BLaER1 treated with 17β-estradiol and CSF1 and Interleukin-3, amounts not matched to agents 10 nM and 100 nM (cell line): ENCODE results near the gene NKAIN4.
"Not testable (repeated sequence)": the region's sequence is repeated elsewhere in the genome, so short reads cannot be mapped to it uniquely, and the experiment has no call there.

ENCODE experiments used
- H3K27ac ChIP-seq, 11 experiments: shearing (Covaris generic); formaldehyde crosslinking; 2 replicates each; pipeline ENCODE4 v1.8.1; 2022
- H3K27me3 ChIP-seq, 11 experiments: shearing (Covaris generic); formaldehyde crosslinking; 2 replicates each; pipeline ENCODE4 v1.8.1; 2022
- H3K36me3 ChIP-seq, 11 experiments: shearing (Covaris generic); formaldehyde crosslinking; 2 replicates each; pipeline ENCODE4 v1.8.1; 2022
- H3K4me1 ChIP-seq, 10 experiments: shearing (Covaris generic); formaldehyde crosslinking; 2 replicates each; pipeline ENCODE4 v1.8.1; 2022
- H3K4me2 ChIP-seq, 11 experiments: shearing (Covaris generic); formaldehyde crosslinking; 2 replicates each; pipeline ENCODE4 v1.8.1; 2022
- H3K4me3 ChIP-seq, 10 experiments: shearing (Covaris generic); formaldehyde crosslinking; 2 replicates each; pipeline ENCODE4 v1.8.1; 2022
- H3K9ac ChIP-seq, 11 experiments: shearing (Covaris generic); formaldehyde crosslinking; 2 replicates each; pipeline ENCODE4 v1.8.1; 2022
- H3K9me3 ChIP-seq, 11 experiments: shearing (Covaris generic); formaldehyde crosslinking; replicated peaks in 1 of 11; 2 replicates each; pipeline ENCODE4 v1.8.1; 2022
- H4K20me1 ChIP-seq, 11 experiments: shearing (Covaris generic); formaldehyde crosslinking; 2 replicates each; pipeline ENCODE4 v1.8.1; 2022
- Cebpa-rat ChIP-seq, 11 experiments: shearing (Covaris generic); IDR thresholded peaks; 2 replicates each; pipeline ENCODE4 v1.8.1; 2022

NKAIN4 gene

DNA sequence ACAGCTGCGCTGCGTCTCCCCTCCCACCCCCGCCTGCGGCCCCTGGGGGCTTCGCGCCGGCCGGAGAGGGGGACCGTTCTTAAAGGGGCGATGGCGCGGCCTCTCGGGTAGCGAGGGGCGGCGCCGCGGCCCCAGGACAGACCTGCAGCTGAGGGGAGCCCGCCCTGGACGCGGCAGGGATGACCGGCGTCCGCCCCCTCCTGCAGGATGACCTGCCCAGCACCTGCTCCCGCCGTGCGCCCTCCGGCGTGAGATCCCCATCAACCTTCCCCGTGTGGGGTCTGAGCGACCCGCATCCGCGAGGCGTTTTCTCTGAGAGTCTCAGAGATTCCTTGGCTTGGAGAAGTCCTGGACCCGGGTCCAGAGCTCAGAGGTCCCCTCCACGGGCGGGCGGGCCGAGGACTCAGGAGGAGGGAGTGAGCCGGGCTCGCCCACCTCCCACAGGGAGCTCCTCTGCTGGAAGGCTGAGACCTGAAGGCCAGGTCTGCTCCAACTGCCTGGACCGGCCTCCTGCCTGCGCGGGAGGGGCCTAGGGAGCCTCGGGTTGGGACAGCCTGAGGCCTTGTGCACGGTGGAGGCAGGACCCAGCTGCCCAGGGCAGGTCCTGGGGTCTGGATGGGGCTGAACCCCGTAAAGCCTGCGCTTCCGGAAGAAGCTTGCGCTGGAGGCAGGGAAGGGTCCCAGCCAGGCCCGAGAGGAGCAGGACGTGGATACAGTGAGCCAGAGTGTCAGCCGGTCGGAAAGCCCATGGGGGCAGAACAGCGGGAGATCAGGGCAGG is 532 bp upstream of the NKAIN4 start:
- H4K20me1 ChIP-seq: peaks cover 0 to 75% (median 24%) of the 10 kb centered on the region in 11 experiments; a peak in 16 of 22 replicates
- H3K9me3 ChIP-seq: 0 out of 22 replicates have a peak, but pooled peaks cover 0 to 5% (median 0%) of the 10 kb centered on the region in 11 experiments
- peak overlapping the region in 4 of 11 experiments; percentile 7 to 69 (median 58); a peak in 8 of 22 replicates for H3K9ac ChIP-seq
- TF ChIP-seq Cebpa-rat (IDR thresholded peaks at IDR 0.05): no peak
- peak overlapping the region; percentile 31 to 99 (median 86); a peak in 20 of 22 replicates for H3K4me2 ChIP-seq
- peaks cover 44 to 94% (median 53%) of the 10 kb centered on the region in 11 experiments for H3K27me3 ChIP-seq
- H3K4me1 ChIP-seq: peaks cover 43 to 98% (median 93%) of the 10 kb centered on the region in 10 experiments
- H3K27ac ChIP-seq: peak overlapping the region in 1 of 11 experiments; percentile 44; a peak in 2 of 22 replicates
- H3K36me3 ChIP-seq: no peaks in the 10 kb centered on the region
- peak overlapping the region in 7 of 10 experiments; percentile 35 to 77 (median 48); a peak in 13 of 20 replicates for H3K4me3 ChIP-seq

DNA sequence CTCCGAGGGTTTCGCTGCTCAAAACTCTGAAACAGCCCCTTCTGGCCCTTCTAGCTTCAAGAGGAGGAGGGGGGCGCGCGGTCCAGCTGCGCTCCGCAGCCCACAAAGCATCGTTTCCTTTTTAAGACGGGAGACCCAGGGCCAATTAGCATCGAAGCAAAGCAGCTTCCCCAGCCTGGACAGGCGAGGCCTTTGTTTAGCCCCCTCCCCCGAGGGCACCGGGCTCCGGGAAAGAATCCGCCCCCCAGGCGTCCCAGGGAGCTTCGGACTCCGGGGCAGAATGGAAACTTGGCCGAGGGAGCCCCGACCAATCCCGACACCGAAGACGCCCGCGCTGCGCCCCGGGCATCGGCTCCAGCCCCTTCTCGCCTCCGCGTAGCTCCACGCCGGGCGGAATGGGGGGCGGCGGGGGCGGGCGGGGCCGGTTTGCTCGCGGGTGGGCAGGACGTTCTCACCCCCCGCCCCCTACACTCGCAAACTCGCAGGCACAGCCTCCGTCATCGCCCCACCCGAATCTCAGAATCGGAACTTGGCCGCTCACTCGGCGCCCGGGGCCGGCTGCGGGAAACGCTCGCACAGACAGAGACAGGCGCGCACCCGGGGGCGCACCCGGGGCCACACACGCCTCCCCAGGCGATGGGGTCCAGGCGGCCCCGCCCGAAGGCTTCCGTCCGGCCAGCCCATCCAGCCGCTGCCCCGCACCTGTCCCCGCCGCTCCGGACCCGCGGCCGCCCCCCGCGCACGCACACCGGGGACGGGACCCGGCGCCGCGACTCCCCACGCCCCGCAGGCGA is 628 bp downstream of the NKAIN4 start:
- H3K36me3 ChIP-seq: no peaks in the 10 kb centered on the region
- H3K9ac ChIP-seq: peak overlapping the region in 10 of 11 experiments; percentile 36 to 82 (median 62); a peak in 14 of 22 replicates
- H3K4me2 ChIP-seq: peak overlapping the region; percentile 90 to 100 (median 95)
- H3K4me3 ChIP-seq: peak overlapping the region; percentile 45 to 77 (median 62)
- peaks cover 0 to 73% (median 23%) of the 10 kb centered on the region in 11 experiments; a peak in 18 of 22 replicates for H4K20me1 ChIP-seq
- H3K27ac ChIP-seq: peak overlapping the region in 4 of 11 experiments; percentile 48 to 70 (median 60); a peak in 7 of 22 replicates
- H3K27me3 ChIP-seq: peaks cover 44 to 94% (median 53%) of the 10 kb centered on the region in 11 experiments
- no peak for TF ChIP-seq Cebpa-rat (IDR thresholded peaks at IDR 0.05)
- H3K9me3 ChIP-seq: no peaks in the 10 kb centered on the region
- peaks cover 39 to 98% (median 93%) of the 10 kb centered on the region in 10 experiments for H3K4me1 ChIP-seq

DNA sequence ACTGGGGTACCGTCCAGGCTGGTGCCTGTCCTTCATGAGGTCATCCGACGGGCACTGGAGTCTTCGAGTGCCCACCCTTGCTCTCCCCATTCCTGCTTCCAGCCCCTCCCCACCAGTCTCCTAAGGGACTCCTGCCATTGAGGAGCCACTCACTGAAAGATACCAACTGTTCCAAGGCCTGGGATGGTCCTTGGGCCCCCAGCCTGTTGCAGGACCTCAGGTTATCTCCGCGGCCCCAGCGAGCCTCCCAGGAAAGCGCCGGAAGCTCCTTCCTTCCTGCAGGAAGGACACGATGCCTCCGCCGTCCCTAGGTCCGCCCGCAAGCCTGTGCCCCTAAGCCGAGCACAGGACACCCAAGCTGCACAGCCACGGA is 1.2 kb downstream of the NKAIN4 start:
- peak overlapping the region; percentile 90 to 100 (median 95) for H3K4me2 ChIP-seq

DNA sequence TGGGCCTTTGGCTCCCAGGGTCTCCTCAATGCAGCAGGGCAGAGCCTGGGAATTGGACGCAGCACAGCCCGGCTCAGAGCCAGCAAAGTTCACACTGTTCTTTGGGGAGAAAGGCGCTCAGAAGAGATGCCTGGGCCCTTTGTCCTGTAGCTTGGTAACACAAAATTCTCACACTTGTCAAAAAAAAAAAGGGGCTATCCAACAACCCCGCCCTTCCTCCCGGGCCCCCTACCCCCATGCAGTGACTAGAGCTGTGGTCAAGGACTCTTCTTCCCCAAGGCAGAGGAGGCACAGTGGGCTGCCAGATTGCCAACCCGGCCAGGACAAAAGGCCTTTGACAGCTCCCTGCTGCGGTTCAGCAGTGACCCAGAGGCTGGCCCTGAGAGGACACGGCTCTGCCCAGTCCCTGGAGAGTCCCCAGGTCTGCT is 2.0 kb downstream of the NKAIN4 start:
- H3K9ac ChIP-seq: peak overlapping the region in 5 of 11 experiments; percentile 12 to 82 (median 75); a peak in 7 of 22 replicates
- peaks cover 44 to 94% (median 53%) of the 10 kb centered on the region in 11 experiments for H3K27me3 ChIP-seq
- H3K4me3 ChIP-seq: peak overlapping the region in 4 of 10 experiments; percentile 62 to 77 (median 70); a peak in 6 of 20 replicates
- H3K4me2 ChIP-seq: peak overlapping the region in 9 of 11 experiments; percentile 91 to 100 (median 98); a peak in 16 of 22 replicates
- peak overlapping the region in 2 of 11 experiments; percentile 25 to 30; a peak in 1 of 22 replicates for H3K27ac ChIP-seq
- H3K4me1 ChIP-seq: peaks cover 44 to 98% (median 93%) of the 10 kb centered on the region in 10 experiments
- peaks cover 0 to 76% (median 19%) of the 10 kb centered on the region in 11 experiments; a peak in 17 of 22 replicates for H4K20me1 ChIP-seq
- H3K36me3 ChIP-seq: no peaks in the 10 kb centered on the region
- no peaks in the 10 kb centered on the region for H3K9me3 ChIP-seq
- no peak for TF ChIP-seq Cebpa-rat (IDR thresholded peaks at IDR 0.05)

More for the DNA sequence above, 1.2 kb downstream of the NKAIN4 start:
- Histone ChIP-seq H3K9me3 (no peaks in the 10 kb centered on the region), H3K9ac (peak overlapping the region in 6 of 11 experiments; percentile 0 to 82 (median 66); a peak in 10 of 22 replicates), H4K20me1 (peaks cover 0 to 73% (median 20%) of the 10 kb centered on the region in 11 experiments; a peak in 17 of 22 replicates), H3K4me3 (peak overlapping the region; percentile 42 to 77 (median 62)), H3K27ac (peak overlapping the region in 3 of 11 experiments; percentile 4 to 41 (median 22); a peak in 3 of 22 replicates), H3K36me3 (no peaks in the 10 kb centered on the region), H3K27me3 (peaks cover 44 to 94% (median 53%) of the 10 kb centered on the region in 11 experiments), H3K4me1 (peaks cover 38 to 98% (median 93%) of the 10 kb centered on the region in 10 experiments)
- TF ChIP-seq Cebpa-rat (IDR thresholded peaks at IDR 0.05): no peak

DNA sequence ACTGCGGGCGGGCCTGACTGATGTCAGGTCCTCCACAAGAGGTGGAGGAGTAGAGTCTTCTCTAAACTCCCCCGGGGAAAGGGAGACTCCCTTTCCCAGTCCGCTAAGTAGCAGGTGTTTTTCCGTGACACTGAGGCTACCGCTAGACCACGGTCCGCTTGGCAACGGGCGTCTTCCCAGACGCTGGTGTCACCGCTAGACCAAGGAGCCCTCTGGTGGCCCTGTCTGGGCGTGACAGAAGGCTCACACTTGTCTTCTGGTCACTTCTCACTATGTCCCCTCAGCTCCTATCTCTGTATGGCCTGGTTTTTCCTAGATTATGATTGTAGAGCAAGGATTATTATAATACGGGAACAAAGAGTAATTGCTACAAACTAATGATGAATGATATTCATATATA is 2.9 kb downstream of the NKAIN4 start:
- Histone ChIP-seq H4K20me1 (peaks cover 0 to 76% (median 26%) of the 10 kb centered on the region in 11 experiments; a peak in 17 of 22 replicates), H3K4me1 (peaks cover 54 to 98% (median 93%) of the 10 kb centered on the region in 10 experiments), H3K4me3 (peak overlapping the region in 3 of 10 experiments; percentile 67 to 77 (median 74); a peak in 6 of 20 replicates), H3K4me2 (peak overlapping the region in 8 of 11 experiments; percentile 33 to 100 (median 96); a peak in 15 of 22 replicates), H3K9ac (peak overlapping the region in 1 of 11 experiments; percentile 82; a peak in 3 of 22 replicates), H3K27me3 (peaks cover 38 to 96% (median 46%) of the 10 kb centered on the region in 11 experiments)
- not testable (repeated sequence) for H3K36me3 ChIP-seq, H3K9me3 ChIP-seq, H3K27ac ChIP-seq

- TF ChIP-seq Cebpa-rat (IDR thresholded peaks at IDR 0.05): no peak
- Histone ChIP-seq H3K4me1 (peaks cover 53 to 96% (median 91%) of the 10 kb centered on the region in 10 experiments), H3K4me2 (peak overlapping the region in 10 of 11 experiments; percentile 7 to 97 (median 92); a peak in 18 of 22 replicates), H3K9ac (peak overlapping the region in 5 of 11 experiments; percentile 15 to 56 (median 44); a peak in 6 of 22 replicates), H3K36me3 (no peaks in the 10 kb centered on the region; a peak in 1 of 22 replicates), H3K9me3 (no peaks in the 10 kb centered on the region), H3K4me3 (peak overlapping the region in 3 of 10 experiments; percentile 6 to 40 (median 27); a peak in 4 of 20 replicates), H3K27me3 (peaks cover 23 to 92% (median 32%) of the 10 kb centered on the region in 11 experiments), H4K20me1 (peaks cover 0 to 71% (median 25%) of the 10 kb centered on the region in 11 experiments; a peak in 17 of 22 replicates), H3K27ac (peak overlapping the region in 3 of 11 experiments; percentile 5 to 60 (median 33); a peak in 4 of 22 replicates)
These were observed 4.4 kb downstream of the NKAIN4 start for GRCh38 chr20:63249891-63250290.

- Histone ChIP-seq H4K20me1 (peaks cover 0 to 74% (median 22%) of the 10 kb centered on the region in 11 experiments; a peak in 15 of 22 replicates), H3K9me3 (no peaks in the 10 kb centered on the region), H3K36me3 (no peaks in the 10 kb centered on the region; a peak in 1 of 22 replicates), H3K4me2 (peak overlapping the region; percentile 3 to 97 (median 91); a peak in 20 of 22 replicates), H3K27me3 (peaks cover 16 to 83% (median 24%) of the 10 kb centered on the region in 11 experiments), H3K9ac (peak overlapping the region in 4 of 11 experiments; percentile 26 to 56 (median 49); a peak in 9 of 22 replicates), H3K4me3 (peak overlapping the region in 3 of 10 experiments; percentile 6 to 40 (median 27); a peak in 6 of 20 replicates), H3K4me1 (peaks cover 47 to 97% (median 91%) of the 10 kb centered on the region in 10 experiments), H3K27ac (peak overlapping the region in 2 of 11 experiments; percentile 33 to 60; a peak in 3 of 22 replicates)
- no peak for TF ChIP-seq Cebpa-rat (IDR thresholded peaks at IDR 0.05)
These were observed 5.2 kb downstream of the NKAIN4 start for GRCh38 chr20:63248835-63249591.
